Superior temporal gyrus (tissue), 1 donor: ENCODE measurements around the gene DCXR.

Experiments used
- DNase-seq: peaks from one replicate; pipeline ENCODE4 v3.0.0-alpha.2; 2016; ENCODE audit errors: extremely low spot score

Gene DCXR

DNA sequence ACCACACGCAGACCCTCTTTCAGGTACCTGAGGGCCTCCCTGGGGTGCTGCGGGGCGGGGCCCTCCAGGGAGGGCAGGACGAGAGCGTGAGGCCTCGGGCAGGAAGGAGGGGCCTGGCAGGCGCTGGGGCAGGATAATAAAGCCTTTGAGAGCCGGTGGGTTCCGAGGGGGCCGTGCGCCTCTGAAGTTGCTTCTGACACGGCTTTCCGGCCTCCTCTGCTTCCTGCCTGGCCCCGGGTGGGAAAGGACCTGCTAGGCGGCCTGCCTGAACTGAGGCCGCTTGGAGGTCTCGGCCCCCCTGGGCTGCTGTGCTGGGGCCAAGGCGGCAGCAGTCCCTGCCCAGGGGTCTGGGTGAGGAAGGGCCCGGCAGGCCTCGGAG lies 25.2 kb downstream of the DCXR start:
- no peak for DNase-seq

DNA sequence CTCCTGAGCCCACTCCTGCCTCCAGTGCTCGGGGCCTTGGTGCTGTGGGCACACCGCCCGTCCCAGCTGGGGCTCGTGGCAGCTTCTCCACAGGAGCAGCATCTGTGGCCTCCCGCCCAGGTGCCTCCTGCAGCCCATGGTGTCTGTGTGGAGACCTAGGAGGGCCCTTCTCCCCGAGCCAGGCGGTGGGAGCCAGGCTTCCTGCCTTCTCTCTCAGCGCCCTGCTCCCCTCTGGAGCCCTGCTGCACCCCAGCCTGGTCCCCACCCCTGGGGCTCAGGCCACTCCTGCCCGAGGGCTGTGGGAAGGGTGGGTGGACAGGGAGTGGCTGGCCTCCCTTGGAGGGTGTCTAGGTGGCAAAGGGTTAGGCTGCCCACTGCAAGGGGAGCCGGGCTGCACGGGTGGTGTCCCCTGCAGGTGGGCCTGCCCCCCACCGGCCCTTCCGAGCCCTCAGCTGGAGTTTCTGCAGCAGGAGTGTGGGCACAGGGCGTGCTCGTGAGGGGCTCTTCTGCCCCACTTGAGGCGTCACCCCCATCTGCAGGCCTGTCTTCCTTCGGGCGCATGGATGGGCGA lies 25.8 kb downstream of the DCXR start:
- DNase-seq = no peak

DNA sequence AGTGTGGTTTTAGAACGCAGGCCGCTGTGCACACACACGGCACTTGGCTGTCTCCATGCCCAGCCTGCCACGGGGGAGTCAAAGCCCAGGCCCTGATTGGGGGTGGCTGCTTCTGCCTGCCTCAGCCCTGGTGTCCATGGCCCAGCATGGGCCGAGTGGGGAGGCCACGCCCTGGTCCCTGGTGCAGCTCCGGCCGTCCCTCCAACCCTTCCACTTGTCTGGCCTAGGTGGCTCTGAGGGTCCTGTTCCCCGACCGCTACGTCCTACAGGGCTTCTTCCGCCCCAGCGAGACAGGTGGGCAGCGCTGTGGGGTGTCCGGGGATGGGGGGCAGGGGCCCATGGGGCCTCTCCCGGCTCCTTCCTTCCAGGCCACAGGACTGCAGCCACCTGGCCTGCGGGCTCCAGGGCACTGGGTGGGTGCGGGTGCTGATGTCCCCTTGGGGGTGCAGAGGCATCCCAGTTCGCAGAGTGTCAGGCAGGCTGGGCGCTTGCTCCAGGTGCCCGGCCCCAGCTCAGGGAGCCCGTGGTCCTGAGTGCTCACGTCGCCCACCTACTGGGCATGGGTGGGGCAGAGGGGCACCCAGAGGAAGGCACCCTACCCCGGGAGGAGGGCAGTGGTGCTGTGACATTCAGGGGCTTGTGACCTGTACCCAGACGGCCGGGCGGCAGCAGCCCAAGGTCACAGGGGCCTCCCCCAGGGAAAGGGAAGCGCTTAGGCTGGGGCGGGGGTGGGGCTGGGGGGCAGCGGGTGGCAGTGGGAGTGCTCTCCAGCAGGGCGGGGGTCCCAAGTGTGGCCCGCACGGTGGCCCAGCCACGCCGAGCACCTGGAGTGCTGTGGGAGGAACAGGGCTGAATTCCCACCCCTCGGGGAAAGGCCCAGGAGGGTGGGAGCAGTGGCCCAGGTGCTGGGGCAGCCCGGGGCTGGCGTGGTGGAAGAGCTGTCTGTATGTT lies 26.6 kb downstream of the DCXR start:
- DNase-seq = no peak

DNA sequence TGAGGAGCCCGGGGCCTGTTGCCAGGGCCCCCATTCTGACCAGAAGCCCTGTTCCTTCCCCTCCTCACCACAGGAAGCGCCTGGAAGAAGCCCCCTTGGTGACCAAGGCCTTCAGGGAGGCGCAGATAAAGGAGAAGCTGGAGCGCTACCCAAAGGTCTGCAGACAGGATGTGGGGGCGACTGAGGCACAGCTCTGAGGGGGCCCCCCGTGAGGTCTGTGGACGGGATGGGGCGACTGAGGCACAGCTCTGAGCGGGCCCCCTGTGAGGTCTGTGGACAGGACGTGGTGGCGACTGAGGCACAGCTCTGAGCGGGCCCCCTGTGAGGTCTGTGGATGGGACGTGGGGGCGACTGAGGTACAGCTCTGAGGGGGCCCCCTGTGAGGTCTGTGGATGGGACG lies 28.1 kb downstream of the DCXR start:
- no peak for DNase-seq

DNA sequence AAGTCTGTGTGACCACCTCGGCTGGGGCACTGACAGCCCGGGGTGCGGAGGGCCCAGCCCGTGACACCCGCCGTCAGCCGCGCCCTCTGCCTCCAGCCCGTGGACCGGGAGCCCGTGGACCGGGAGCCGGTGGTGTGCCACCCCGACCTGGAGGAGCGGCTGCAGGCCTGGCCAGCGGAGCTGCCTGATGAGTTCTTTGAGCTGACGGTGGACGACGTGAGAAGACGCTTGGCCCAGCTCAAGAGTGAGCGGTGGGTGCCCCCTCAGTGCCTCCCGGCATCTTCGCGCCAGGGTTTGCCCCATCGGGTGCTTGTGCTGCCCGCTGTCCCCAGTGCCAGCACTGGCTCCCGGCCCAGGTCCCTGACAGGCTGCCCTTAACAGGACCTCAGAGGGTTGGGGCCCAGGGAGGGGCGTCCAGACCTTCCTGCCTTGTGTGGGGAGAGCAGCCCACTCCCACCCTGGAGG lies 28.5 kb downstream of the DCXR start:
- no peak for DNase-seq

DNA sequence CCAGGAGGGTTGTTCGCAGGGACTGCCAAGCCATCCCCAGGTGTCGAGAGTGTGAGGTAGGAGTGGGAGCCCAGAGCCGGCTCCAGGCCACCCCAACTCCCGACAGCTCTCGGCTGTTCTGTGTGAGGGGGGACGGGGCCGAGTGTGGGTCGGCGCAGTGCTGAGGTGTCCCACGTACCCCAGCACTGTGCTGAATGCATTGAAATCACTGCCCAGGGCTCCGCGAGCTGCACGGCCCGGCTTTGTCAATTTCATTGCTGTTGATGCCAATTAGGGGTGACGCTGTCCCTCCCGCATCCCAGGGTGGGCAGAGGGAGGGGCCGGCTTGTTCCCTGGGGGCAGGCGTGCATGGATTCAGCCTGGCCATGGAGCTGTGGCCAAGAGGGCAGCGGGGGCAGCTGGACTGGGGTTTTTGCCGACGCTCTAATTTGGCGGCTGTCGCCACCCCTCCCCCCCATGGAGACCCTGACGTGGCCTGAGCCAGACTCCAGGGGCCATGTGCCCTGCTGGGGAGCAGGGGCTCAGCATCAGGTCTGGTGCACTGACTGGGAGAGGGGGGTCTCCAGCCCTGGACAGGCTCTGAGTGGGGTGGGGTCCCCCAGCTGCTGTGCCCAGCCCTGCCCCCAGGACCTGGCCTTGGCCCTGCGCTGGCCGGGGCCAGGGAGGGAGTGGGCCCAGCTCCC lies 29.1 kb downstream of the DCXR start:
- DNase-seq = no peak

DNA sequence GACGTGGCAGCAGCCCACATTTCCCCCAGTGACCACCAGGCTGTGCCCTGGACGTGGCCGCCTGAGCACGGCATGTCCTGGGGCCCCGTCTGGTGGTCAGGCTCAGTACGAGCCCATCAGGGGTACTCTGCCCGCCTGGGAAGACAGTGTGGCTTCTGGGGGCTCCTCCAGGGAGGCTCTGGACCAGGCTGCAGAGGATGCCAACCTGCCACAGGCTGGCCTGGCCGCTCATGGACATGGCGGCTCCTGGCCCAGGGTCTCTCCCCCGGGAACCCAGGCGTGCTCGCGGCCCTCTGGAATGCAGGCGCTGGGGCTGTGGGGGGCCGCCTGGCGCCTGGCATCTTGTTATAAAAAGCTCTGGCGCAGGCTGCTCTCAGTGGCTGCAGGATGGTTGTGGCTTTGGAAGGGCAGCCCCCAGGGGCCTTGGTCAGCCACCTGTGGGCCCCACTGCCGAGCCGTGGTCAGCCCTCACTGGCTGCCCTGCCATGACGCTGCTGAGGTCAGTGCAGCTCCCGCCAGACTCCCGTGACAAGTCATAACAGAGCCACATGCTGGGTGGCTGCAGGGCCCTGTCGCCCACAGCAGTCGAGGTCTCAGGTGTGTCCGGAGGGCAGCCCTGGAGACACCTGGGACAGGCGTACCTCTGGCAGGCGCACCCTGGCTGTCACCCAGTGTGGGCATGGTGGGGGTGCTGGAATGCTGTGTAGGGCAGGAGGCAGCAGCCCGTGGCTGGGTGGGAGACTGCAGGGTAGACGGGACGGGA lies 29.8 kb downstream of the DCXR start:
- peak; percentile 1 for DNase-seq

DNA sequence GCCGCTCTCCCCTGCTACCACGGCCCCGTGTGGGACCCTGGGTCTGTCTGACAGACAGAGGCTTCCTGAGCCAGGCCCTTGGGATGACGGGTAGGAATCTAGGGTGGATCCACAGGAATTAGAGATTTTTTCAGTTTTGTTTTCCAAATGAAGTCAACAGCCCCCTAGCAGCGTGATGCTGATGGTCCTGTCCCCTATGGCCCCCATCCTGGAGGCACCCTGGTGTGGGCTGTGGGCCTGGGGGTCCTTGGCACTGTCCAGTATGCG lies 30.3 kb downstream of the DCXR start:
- no peak for DNase-seq

DNA sequence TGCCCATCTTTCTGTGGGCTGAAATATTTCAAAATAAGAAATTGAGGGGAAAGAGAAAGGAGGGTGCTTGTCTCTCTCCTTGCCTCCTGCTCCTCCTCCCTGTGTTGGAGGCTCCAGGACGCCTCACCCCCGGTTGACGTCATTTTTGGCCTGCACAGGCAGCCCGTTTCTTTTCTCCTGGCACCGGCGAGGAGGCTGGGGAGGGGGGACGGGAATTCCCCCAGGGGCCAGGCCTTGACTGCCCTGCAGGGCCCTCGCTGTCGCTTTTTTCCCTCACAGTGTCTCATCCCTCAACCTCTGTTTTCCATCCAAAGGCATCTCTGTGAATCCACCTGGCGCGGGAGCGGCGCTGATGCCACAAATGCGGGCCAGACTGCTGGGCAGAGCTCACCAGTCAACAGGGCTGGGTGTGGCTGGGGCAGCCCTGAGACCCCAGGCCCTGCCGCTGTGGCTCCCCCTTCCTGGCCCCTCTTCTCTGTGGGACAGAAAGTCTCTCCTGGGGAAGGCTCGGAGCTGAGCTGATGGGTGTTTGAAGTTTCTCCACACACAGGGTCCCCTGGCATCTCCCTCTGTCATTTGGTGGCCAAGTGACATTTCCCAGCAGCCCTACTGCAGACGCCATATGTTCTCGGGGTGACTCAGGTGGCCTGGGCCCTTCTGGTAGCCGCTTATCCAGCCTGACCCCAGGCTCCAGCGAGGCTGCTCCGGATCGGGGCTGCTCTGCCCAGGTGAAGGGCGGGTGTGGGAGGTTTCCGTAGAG lies 30.8 kb downstream of the DCXR start:
- peak; percentile 17 for DNase-seq

DNA sequence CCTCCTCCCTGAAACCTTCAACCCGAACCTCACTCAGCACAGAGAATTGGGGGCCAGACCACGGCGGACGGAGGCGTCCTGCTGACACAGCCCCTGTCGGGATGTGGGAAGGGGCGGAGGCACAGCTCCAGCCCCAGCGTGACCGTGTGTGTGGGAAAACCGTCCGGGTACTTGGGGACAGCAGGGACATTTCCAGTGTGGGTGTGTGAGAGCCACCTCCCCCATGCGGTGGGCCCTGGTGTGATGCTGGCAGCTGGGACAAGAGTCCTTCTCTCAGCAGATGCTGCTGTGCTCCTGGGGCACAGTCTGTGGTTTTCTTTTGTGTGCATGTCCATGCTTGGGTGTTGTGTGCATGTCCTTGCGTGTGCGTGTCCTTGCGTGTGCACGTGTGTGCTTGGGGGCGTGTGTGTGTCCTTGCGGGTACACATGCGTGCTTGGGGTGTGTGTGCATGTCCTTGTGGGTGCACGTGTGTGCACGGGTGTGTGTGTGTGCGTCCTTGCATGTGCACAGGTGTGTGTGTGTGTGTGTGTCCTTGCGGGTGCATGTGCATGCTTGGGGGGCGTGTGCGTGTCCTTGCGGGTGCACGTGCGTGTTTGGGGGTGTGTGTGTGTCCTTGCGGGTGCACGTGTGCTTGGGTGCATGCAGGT lies 31.7 kb downstream of the DCXR start:
- no peak for DNase-seq

DNA sequence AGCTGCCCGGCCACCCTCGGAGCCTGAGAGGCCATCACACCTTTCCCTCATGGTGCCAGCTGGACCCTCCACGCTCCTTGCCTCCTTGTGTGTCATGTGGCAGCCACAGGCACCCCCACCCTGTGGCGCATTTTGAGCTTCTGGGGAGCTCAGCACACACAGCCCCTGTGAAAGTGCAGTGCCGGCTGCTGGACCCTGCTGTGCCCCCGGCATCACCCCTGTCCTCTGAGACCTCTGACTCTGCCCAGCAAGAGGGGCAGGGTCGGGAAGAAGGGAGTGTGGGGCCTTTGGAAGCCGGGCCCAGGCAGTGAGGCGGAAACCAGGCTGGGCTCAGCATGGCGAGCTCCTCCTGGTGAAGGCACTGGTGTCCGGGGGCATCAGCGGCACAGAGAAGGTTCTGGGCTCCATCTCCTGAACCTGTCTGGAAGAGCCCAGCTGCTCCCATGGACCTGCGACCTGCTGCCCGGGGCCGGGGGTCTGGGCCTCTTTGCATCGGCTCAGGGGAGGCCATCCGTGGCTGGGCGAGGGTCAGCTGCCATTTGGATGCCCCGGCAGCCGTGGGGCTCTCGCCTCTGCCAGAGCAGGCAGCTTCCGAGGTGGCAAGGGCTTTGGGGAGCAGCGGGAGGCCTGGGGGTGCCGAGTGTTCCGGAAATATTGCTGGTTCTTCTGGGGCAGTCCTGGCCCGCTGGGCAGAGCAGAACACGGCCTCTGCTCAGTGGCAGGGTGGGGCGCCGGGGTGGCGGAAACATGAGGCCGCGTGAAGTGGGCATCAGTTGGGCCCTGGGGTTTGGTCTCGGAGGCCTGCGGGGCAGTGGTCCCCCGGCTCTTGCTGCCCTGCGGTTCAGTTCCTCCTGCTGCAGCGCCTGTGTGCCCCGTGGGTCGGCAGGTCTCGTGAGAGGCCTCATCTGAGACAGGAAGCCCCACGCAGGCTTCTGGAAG lies 32.7 kb downstream of the DCXR start:
- DNase-seq = no peak

DNA sequence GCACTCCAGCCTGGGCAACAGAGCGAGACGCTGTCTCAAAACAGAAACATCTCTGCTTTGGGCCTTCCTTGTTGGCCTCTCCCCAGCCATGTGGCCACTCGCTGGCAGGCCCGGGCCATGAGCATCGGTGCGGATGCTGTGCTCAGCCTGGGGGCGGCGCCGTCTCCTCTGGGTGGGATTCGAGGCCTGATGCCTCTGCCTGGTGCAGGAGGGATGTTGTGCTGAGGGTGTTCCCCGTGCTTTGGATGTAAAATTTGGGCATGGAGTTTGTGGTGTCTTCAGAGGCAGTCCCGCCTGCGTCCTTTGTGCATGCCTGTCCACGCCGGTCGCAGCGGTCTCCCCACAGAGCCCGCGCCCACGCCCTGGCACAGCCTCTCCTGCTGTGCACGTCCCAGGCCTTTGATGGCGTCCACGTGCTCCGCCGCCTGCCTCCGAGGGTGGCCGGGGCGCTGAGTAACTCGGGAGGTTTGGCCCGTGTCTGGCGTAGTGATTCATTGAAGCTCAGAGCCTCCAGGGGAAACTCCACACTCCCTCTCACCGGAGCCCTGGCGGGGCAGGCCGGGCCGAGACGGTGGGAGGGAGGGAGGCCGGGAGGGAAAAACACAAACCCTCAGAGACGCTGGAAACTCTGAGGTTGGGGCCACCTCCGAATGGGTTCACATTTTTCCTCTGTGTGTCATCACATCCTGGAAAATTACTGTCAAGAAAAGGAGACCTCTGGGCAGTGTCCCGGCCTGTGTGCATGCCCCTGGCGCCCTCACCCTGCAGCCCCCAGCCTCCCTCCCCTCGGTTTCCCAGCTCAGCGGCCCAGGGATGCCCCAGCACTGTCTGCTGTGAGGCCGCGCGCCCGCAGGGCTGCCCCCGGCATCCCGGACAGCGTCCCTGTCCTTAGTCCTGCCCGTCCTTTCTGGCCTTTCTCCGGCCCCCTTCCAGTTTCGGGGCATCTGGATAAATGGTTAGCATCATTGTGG lies 33.8 kb downstream of the DCXR start:
- no peak for DNase-seq

DNA sequence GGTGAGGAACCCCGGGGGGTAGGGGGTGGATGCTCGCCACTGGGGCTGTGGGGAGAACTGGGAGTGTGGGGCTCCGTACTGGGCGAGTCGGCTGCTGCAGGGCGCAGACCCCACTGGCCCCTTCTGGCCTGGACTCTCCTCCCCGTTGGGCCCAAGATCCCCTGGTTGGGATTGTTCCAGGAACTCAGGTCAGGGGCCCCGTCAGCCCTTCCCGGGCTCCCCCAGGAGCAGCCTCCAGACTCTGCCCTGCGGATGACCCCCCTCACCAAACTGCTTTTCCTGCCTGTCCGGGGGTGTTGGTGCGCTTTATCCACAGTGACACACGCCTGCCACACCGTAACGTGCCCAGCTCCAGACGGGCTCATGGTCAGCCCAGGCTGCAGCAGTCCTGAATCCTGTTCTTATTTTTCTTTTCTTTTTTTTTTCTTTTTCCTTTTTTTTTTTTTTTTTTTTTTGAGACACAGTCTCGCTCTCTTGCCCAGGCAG lies 35.9 kb downstream of the DCXR start:
- DNase-seq = no peak

DNA sequence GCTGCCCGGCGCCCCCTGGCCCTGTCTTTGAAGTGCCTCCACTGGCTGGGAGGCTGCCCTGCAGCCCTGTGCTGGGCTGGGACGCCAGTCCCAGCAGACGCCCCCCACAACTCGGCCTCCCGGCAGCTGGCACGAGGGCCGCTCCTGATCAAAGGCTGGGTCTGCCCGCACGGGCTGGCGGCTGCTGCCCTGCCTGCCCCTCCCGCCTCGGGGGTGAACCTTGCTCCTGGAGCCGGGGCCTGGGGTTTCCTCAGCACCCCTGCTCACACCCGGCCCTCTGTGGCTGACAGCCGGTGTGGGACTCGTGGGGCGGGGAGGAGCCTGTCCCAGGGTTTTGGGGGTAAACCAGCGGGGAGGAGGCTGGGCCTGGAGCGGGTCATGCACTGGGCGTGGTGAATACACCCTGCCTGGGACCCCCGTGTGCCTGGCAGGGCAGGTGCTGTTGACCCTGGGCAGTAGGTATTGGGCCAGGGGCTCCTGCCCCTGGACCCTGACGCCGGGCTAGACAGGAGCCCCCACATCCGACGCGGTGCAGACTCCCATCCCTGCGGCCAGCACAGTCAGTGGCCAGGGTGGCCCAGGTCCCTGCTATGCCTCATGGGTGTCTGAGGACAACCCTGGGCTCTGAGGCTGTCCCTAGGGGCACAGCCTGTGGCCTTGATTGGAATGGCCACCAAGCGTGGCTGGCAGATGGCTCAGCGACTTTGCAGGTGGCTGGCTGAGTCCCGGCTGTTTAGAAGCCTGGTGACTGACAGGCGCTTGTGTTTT lies 36.5 kb downstream of the DCXR start:
- DNase-seq = no peak

DNA sequence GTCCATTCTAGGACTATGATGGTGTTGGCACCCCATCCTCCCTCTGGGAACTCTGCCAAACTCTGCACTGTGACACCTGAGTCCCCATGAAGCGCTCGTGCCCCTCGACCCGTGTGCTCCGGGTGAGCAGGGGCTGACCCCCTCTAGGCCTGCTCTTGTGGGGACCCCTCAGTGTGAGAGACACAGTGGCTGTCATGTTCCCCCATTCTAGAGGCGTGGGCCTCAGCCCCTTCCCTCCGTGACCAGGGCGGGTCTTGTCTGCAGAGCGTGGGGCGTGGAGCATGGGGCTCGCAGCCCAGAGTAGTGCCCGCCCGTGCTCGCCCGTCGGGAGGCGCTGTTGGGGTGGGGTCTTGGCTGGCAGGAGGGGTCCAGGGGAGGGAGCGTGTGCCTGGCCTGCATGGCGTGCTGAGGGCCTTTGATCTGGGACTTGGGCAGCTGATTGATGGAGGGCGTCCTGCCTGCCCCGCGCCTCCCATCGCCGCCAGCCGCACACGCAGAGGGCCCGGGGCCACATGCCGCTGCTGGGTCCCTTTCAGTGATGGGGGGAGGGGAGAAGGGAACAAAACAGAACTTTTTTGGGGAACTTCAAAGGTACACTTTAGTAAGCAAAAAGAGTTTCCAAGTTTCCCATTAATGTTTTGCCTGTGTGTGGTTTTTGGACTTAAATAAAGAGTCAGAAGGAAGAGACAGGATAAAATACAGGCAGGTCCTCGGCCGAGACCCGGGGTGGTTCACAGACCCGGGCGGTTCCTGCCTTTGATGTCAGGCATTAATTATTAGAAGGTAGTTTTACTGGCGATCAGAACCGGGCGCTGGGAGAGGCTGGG lies 37.3 kb downstream of the DCXR start:
- DNase-seq = no peak

DNA sequence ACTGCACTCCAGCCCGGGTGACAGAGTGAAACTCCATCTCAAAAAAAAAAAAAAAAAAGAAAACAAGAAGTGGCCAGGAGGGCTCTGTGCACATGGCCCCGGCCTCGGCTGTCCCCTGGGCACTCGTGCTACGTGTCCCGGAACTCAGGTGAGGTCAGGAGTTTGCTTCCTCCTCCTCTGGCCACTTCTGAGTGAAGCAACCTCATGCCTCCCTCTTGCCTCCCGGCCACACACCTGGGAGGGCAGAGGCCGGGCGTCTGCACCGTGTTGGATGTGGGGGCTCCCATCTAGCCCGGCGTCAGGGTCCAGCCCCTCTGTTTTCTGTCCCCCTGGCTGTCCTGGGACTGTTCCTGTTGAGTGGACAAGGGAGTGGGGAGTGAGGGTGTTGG lies 37.9 kb downstream of the DCXR start:
- DNase-seq = no peak
